Activated CD4-positive, CD25-positive, alpha-beta regulatory T cell treated with anti-CD3 and anti-CD28 coated beads, Interleukin-2, amount 50 U/mL, for 16 hours (primary cell): ENCODE measurements around the gene ZNF358.
A peak's percentile ranks its signal among the peaks of the same experiment; 100 is the strongest.

ENCODE experiments used
- DNase-seq: peaks from one replicate; pipeline ENCODE4 v3.0.0-alpha.2; 2020; ENCODE audit warnings: low read depth, low spot score

ZNF358 gene

DNA sequence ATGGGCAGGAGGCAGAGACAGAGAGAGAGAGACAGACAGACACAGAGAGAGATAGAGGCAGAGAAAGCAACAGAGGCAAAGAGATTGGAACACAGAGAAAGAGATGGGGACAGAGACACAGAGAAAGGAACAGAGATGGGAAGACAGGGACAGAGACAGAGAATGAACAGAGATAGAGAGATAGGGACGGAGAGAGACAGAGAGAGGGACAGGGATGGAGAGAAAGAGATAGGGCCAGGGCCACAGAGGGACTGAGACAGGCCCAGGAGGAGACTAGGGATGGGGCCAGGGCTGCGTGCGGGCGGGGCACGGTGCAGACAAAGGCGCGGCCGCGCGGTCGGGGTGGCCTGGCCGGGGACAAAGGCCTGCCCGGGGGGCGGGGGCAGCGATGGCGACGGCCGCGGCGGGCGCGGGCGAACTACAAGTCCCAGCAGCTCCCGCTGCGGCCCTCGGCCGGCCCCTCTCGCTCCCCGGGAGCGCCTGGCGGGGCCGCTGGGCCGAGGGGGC is at the start of gene ZNF358:
Gene ZNF358 (plus strand): TSS at position 459 of the 507 bp plus-strand sequence. CDS start 3,140 bp downstream, outside the sequence.
- DNase-seq: no peak

- DNase-seq: no peak
Observed at GRCh38 chr19:7467009-7467989, 48.6 kb upstream of the ZNF358 start.

GRCh38 chr19:7468840-7469239 is 47.1 kb upstream of the ZNF358 start:
- no peak for DNase-seq

DNA sequence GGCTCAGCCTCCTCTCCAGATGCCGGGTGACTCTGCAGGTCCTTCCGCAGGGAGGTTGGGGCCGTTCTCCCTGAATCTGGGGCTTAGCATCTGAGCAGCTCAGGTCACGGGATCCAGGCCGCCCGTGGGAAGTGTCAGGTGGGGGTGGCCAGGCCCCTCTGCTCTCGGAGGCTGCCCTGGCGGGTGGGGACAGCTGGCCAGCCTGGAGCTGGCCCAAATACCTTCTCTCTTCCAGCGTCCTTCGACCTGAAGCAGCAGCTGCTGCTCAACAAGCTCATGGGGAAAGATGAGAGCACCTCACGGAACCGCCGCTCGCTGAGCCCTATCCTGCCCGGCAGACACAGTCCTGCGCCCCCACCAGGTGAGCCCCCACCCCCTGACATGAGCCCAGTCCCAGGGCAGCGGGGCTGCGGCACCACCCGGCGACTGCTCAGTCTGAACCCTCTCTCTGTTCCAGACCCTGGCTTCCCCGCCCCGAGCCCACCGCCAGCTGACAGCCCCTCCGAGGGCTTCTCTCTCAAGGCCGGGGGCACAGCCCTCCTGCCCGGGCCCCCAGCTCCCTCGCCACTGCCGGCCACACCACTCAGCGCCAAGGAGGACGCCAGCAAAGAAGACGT is 46.1 kb upstream of the ZNF358 start:
- no peak for DNase-seq

- DNase-seq: no peak
Observed at GRCh38 chr19:7470540-7471305, 45.2 kb upstream of the ZNF358 start.

DNA sequence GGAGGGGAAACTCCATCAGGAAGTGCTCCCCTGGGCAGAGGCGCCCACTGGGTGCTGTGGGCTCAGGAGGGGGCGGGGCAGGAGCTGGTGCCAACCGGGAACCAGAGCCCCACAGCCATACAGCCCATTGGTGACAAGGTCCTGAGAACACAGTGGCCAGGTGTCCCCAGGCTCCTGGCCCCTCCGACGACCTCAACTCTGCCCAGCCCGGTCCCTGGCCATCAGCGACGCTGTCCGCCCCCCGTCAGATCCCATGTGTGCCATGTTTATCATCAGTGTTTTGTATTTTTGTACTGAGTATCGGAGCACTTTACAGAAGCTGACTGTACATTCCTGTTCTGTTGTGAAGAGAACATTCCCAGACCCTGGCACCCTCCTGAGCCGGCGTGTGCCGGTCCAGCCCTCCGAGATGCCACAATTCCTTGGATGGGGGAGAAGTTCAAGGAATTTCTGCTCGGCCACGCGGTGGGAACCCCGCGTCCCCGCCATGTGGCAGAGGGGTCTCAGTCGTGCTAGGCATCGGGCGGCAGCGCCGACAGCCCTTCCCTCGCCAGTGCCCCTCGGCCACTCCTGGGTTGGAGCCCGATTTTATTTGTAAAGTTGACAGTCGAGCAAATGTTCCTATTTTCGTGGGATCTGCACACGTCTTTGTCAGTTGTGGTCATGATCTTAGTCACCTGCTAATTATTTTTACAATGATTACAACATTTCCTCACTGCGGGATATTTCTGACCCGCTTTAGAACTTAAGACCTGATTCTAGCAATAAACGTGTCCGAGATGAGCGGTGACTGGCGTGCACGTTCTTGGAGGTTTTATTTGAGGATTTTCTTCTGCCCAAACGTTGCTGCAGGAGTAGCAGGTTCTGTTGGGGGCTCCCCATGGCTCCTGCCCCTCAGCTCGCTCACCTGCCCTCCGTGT is 43.9 kb upstream of the ZNF358 start:
- no peak for DNase-seq

GRCh38 chr19:7475665-7476064 is 40.2 kb upstream of the ZNF358 start:
- DNase-seq: no peak

DNA sequence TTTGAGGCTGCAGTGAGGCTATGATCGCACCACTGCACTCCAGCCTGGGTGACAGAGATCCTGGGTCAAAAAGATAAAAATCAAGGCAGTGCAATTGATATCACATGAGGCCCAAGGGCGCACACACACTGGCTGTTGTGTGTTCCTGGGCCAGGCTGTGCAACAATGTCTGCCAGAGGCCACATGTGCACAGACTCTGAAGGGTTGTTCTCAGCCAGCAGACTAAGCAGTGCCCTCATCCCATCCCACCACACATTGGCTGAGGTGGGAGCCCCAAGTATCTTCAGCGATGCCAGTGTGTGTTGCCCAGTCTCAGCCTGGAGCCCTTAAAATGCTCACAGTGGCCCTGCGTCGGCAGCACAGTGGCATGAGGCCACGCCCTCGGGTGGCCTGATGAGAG is 39.7 kb upstream of the ZNF358 start:
- no peak for DNase-seq

DNA sequence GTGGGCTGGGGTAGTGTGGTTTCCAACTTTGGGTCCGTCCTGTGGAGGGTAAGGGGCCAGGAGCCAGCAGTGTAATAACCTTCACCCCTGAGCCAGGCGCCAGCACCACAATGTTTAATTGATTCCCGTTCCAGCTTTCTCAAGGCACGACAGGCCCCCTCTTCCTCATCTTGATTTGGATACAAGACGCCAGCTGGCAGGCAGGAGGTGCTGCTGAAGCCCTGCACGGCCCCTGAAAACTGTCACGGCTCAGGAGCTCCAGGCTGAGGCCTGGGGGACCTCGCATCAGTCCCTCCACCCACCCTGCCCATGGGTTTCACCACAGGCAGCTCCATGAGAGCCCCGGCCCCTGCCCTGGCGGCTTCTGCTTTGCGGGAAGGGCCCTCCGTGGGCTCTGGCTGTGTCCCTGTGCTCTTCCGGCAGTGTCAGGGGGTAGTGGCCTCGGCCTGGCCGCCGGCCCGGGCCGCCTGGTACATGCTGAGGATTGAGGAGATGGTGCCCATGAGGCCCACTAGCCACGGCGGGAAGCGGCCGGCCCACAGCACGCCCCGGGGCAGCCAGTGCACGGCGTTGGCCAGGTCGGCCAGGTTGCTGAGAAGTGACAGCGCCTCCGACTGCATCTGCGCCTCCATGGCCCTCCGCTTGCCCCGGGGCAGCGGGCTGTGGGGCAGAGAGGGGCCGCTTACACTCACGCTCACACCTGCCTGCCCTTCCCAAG is 39.0 kb upstream of the ZNF358 start:
- DNase-seq: no peak

DNA sequence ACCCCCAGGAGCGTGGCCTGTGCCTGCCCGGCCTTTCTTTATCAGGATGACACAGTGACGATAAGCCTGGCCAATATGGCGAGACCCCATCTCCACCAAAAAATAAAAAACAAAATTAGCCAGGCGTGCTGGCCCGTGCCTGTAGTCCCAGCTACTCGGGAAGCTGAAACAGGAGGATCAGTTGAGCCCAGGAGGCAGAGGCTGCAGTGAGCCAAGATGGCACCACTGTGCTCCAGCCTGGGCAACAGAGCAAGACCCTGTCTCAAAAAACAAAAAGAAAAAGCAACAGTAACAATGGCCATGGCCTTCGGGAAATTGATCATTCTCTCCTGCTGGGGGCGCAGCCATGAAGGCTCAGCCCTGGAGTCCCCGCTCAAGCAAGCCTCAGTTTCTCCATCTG is 38.1 kb upstream of the ZNF358 start:
- DNase-seq: no peak

DNA sequence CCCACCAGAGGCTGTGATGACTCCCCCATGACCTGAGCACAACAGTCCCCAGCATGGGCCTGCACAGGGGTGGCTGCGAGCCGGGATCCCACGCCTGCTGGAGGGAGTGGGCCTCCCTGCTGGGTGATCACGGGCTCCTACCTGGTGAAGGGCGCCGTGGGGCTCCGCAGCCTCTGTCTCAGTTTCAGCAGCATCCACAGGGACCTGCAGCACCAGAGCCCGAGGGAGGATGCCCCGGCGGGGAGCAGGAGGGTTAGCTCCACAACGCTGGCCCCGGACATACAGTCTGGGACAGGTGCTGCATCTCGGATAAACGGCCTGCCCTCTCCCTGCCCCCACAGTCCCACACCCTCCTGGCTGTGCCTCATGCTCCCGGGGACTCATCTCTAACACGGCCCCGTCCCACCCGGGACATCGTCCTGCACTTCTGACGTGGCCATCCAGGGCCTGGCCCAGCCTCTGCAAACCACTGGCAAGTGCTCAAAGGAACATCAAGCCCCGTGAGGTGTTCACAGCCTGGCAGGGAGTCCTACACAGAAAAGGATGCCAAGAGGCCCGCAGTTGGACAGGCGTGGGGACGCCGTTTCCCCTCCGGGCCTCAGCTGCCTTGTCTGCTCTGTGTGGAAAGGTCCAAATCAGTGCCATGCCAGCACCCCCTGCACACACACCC is 37.6 kb upstream of the ZNF358 start:
- no peak for DNase-seq

DNA sequence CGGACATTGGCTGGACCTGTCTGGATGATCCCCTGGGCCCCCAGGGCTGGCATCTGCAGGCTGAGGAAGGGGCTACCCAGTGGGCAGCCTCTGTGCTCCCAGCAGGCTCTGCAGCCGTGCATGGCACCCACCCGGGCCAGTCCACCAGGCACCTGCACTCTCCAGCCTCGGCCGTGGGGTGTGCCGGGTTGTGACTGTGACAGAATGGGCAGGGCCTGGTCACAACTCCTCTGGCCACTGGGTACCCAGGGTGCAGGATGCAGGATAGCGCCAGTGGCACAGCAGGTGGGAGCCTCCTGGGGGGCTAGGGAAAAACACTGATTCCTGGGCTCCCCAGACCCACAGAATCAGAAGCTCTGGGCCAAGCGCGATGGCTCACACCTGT is 37.1 kb upstream of the ZNF358 start:
- DNase-seq: no peak

- DNase-seq: no peak
Observed at GRCh38 chr19:7480222-7480969, 35.5 kb upstream of the ZNF358 start.

DNA sequence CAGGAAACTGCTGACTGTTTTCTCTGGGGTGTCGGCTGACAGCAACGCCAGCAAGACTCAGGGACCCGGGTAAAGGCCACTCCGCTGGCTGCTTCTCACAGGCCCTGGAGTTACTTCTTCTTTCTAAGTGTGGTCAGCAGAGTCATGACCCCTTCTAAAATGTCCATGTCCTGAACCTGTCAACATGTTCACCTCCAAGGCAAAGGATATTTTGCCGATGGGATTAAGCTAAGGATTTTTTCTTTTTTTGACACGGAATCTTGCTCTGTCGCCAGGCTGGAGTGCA is 35.0 kb upstream of the ZNF358 start:
- DNase-seq: no peak

- DNase-seq: no peak
Observed at GRCh38 chr19:7482584-7483439, 33.1 kb upstream of the ZNF358 start.

GRCh38 chr19:7483720-7484201 is 32.1 kb upstream of the ZNF358 start:
- DNase-seq: no peak

GRCh38 chr19:7486923-7487322 is 29.0 kb upstream of the ZNF358 start:
- DNase-seq: no peak

GRCh38 chr19:7488736-7489353 is 27.1 kb upstream of the ZNF358 start, which contains the start of gene PEX11G:
PEX11G (minus strand) TSS chr19:7489035; CDS start chr19:7489010, 25 bp downstream.
- DNase-seq: peak; percentile 85
